ENCODE measurements around the gene MFSD8. TPM values are rescaled to one million over a fixed set of nuclear protein-coding genes. Genes with fewer than 3 reads are reported as not detected.
A peak's percentile ranks its signal among the peaks of the same experiment; 100 is the strongest.
"Not testable (repeated sequence)": the region's sequence is repeated elsewhere in the genome, so short reads cannot be mapped to it uniquely, and the experiment has no call there.

The MFSD8 gene, protein sequence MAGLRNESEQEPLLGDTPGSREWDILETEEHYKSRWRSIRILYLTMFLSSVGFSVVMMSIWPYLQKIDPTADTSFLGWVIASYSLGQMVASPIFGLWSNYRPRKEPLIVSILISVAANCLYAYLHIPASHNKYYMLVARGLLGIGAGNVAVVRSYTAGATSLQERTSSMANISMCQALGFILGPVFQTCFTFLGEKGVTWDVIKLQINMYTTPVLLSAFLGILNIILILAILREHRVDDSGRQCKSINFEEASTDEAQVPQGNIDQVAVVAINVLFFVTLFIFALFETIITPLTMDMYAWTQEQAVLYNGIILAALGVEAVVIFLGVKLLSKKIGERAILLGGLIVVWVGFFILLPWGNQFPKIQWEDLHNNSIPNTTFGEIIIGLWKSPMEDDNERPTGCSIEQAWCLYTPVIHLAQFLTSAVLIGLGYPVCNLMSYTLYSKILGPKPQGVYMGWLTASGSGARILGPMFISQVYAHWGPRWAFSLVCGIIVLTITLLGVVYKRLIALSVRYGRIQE
- 23.6 and 40.6 TPM in 2 replicates for total RNA-seq (2014; rRNA removed; shearing (Covaris generic))

DNA sequence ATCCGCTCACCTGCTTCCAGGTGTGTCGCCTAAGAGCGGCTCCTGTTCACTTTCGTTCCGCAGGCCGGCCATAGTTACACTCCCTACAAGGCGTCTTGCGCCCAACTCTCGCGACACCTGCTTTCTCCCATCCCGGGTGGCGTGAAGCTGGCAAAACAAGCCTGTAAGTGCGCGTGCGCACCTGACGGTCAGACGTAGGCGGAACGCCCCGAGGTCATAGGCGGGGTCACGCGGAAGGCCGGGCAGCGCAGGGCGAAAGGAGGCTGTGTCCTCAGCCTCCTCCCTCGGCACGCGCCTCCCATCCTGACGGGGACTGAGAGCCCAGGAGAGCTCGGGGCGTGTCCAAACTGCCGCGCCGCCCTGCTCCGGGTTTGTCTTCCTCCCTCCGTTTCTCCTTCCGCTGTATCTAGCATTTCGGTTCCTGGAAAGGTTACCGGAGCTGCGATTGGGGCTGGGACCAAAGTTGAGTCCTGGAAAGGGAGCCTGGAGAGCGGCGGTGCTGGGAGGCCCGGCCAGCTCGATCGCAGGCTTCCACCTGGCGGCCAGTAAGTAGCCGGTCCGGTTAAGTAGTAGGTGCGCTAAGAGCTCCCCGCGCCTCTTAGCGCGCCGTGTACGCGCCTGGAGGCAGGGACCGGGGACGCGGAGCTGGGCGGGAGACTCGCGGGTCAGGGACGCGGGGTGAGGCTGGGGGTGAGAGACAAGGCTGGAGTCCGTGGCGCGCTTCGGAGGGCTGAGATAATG is at the start of gene MFSD8, which contains the start of gene ABHD18:
TSS of gene MFSD8 (minus strand) at position 112 of the 741 bp plus-strand sequence. CDS start at position 72, 40 bp downstream.
TSS of gene ABHD18 (plus strand) at position 345 of the 741 bp plus-strand sequence. CDS start 17,550 bp downstream, outside the sequence.
- Histone ChIP-seq H3K27me3 (replicated peaks) (no peaks in the 10 kb centered on the region), H3K4me1 (replicated peaks) (peaks cover 5% of the 10 kb centered on the region), H3K9me3 (replicated peaks) (no peaks in the 10 kb centered on the region), H3K4me3 (peak within 1 kb of the TSS; percentile 77), H3K36me3 (peaks cover 14% of the 10 kb centered on the region), H3K27ac (peak within 1 kb of the TSS; percentile 41)
- DNase-seq (ENCODE audit: low read depth in 1 of 2, low spot score in 2 of 2) = peak; percentile 98 to 99

DNA sequence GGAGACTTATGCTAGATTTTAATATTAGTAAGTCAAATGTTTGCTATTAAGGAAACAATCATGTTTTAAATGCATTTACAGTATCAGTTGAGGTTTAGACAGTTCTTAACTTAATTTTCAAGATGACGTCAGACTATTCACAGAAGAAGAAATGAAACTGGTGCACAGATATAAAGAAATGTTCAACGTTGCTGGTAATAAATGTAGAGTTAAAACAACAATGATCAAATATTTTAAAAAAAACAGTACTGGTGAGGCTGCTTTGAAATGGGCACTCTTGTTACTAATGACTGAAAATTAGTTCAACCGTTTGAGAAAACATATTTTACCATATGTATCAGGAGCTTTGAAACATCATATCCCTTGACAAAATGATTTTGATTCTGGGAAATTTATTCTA is 44.5 kb upstream of the MFSD8 start:
- peaks cover 11% of the 10 kb centered on the region; the same call in 1 of the 2 replicates for H3K36me3 ChIP-seq
- no peaks in the 10 kb centered on the region for H3K4me1 ChIP-seq (replicated peaks)
- no peak overlapping the region for H3K4me3 ChIP-seq
- no peaks in the 10 kb centered on the region for H3K27me3 ChIP-seq (replicated peaks)
- DNase-seq (ENCODE audit: low read depth in 1 of 2, low spot score in 2 of 2) = no peak
- H3K9me3 ChIP-seq (replicated peaks) = no peaks in the 10 kb centered on the region
- H3K27ac ChIP-seq = no peak overlapping the region

DNA sequence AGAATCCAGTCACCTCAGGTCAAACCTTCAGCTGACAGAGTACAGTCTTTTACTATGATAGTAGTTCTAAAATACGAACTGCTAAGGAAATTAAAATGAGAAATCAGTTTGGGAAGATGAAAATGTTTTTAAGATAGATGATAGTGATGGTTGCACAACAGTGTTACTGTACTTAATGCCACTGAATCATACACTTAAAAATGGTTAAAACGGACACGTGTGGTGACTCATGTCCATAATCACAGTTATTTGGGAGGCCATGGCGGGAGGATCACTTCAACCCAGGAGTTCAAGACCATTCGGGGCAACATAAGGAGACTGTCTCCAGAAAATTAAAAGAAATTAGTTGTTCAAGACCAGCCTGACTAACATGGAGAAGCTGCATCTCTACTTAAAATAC is 41.6 kb upstream of the MFSD8 start:
- H3K4me3 ChIP-seq = no peak overlapping the region
- no peaks in the 10 kb centered on the region for H3K9me3 ChIP-seq (replicated peaks)
- no peak for DNase-seq (ENCODE audit: low read depth in 1 of 2, low spot score in 2 of 2)
- 0 out of 2 replicates have a peak, but pooled peaks cover 8% of the 10 kb centered on the region for H3K36me3 ChIP-seq
- H3K27ac ChIP-seq = no peak overlapping the region
- no peaks in the 10 kb centered on the region for H3K4me1 ChIP-seq (replicated peaks)
- H3K27me3 ChIP-seq (replicated peaks) = no peaks in the 10 kb centered on the region

DNA sequence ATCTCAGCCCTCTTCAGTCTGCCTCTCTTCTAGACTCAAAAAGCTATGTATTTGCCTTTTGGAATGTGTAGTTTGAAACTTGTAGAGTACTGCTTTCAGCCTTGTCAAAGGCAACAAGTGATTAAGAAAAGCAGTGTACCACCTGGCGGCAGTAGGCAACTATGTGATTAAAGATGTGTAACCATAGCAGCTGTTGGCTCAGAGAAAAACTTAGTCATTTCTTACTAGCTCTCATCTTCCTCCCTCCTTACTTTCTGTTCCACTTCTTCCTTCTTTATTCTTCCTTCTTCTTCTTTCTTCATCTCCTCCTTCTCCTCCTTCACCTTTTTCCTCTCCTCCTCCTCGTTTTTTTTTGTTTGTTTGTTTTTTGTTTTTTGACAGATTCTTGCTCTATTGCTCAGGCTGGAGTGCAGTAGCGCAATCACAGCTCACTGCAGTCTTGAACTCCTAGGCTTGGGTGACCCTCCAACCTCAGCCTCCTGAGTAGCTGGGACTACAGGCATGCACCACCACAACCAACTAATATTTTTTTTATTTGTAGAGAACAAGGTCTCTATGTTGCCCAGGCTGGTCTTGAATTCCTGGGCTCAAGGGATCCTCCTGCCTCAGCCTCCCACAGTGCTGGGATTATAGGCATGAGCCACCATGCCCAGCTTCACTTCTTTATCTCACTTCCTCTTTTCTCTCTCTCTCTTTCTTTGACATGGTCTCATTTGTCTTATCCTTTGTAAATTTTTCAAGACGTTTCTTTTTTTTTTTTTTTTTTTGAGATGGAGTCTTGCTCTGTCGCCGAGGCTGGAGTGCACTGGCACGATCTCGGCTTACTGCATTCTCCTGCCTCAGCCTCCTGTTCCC is 32.8 kb upstream of the MFSD8 start:
- DNase-seq (ENCODE audit: low read depth in 1 of 2, low spot score in 2 of 2) = no peak
- H3K27me3 ChIP-seq (replicated peaks) = no peaks in the 10 kb centered on the region

DNA sequence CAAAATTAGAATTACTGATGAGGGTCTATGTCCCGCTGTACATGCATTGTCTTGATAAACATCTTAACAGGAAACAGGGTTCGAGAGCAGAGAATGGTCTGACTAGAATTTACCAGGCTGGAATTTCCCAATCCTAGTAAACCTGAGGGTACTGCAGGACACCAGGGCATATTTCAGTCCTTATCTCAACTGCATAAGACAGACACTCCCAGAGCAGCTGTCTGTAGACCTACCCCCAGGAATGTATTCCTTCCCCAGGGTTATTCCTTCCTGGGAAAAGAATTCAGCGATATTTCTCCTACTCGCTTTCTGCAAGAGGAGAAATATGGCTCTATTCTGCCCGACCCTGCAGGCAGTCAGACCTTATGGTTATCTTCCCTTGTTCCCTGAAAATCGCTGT is 31.5 kb upstream of the MFSD8 start:
- H3K36me3 ChIP-seq; H3K4me1 ChIP-seq (replicated peaks); DNase-seq (ENCODE audit: low read depth in 1 of 2, low spot score in 2 of 2); H3K27ac ChIP-seq; H3K4me3 ChIP-seq; H3K9me3 ChIP-seq (replicated peaks); H3K27me3 ChIP-seq (replicated peaks): not testable (repeated sequence)

More for the DNA sequence above, 32.8 kb upstream of the MFSD8 start:
- H3K4me3 ChIP-seq = no peak overlapping the region
- peaks cover 1% of the 10 kb centered on the region; the same call in 1 of the 2 replicates for H3K36me3 ChIP-seq
- H3K27ac ChIP-seq = no peak overlapping the region
- no peaks in the 10 kb centered on the region for H3K4me1 ChIP-seq (replicated peaks)
- H3K9me3 ChIP-seq (replicated peaks) = no peaks in the 10 kb centered on the region

DNA sequence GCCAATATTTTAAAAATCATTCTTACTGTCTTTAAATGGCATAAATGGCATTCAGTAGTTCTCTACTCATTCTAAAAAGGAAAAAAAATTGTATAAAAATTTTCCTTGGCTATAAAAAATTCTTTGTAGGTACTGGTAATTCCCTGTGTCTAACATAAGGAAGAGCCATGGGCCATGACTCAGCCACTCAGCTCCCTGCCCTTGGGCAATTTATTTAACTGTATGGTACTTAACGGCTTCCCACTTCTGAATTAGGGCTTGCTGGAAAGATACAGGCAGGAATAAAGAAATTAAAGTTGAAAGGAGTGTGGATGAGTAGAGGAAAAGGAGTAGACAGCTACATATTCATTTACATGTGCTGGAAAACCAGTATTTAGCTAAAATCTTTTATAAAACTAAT is 30.8 kb upstream of the MFSD8 start:
- H3K9me3 ChIP-seq (replicated peaks) = no peaks in the 10 kb centered on the region
- H3K4me1 ChIP-seq (replicated peaks) = no peaks in the 10 kb centered on the region
- no peak overlapping the region for H3K4me3 ChIP-seq
- no peak overlapping the region for H3K27ac ChIP-seq
- no peaks in the 10 kb centered on the region; the same call in 1 of the 2 replicates for H3K36me3 ChIP-seq
- DNase-seq (ENCODE audit: low read depth in 1 of 2, low spot score in 2 of 2) = peak in 1 of 2 experiments; percentile 9
- no peaks in the 10 kb centered on the region for H3K27me3 ChIP-seq (replicated peaks)

DNA sequence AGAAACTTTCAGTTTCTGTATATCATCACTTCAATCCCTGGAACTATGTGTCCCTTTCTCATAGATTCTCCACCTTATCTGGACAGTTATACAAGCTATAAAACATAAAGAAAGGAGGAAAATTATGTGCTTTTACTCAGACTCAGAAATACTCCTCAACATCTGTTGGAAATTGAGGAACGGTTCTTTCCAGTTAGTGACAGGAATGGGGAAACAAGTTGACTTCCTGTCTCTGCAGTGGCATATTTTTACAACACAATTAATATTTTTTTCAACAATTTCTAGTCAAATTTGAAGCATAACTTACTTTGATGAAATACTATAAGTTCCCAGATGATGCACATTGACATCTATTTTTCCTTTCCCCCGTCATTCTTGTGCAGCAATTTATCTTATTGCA is 28.2 kb upstream of the MFSD8 start:
- Histone ChIP-seq H3K27ac (no peak overlapping the region), H3K27me3 (replicated peaks) (no peaks in the 10 kb centered on the region), H3K9me3 (replicated peaks) (no peaks in the 10 kb centered on the region), H3K4me3 (no peak overlapping the region), H3K4me1 (replicated peaks) (no peaks in the 10 kb centered on the region), H3K36me3 (peaks cover 6% of the 10 kb centered on the region)
- DNase-seq (ENCODE audit: low read depth in 1 of 2, low spot score in 2 of 2) = no peak

DNA sequence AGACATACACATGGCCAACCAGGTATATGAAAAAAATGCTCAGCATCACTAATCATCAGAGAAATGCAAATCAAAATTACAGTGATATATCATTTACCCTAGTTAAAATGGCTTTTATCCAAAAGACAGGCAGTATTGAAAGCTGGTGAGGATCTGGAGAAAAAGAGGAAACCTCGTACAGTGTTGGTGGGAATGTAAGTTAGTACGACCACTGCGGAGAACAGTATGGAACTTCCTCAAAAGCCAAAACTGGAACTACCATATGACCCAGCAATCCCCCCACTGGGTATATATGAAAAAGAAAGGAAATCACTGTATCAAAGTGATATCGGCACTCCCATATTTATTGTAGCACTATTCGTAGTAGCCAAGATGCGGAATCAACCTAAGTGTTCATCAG is 23.7 kb upstream of the MFSD8 start:
- no peak for DNase-seq (ENCODE audit: low read depth in 1 of 2, low spot score in 2 of 2)
- H3K27me3 ChIP-seq (replicated peaks) = no peaks in the 10 kb centered on the region
- H3K27ac ChIP-seq = no peak overlapping the region
- H3K9me3 ChIP-seq (replicated peaks) = no peaks in the 10 kb centered on the region
- H3K4me1 ChIP-seq (replicated peaks) = no peaks in the 10 kb centered on the region
- peaks cover 25% of the 10 kb centered on the region for H3K36me3 ChIP-seq
- H3K4me3 ChIP-seq = no peak overlapping the region

DNA sequence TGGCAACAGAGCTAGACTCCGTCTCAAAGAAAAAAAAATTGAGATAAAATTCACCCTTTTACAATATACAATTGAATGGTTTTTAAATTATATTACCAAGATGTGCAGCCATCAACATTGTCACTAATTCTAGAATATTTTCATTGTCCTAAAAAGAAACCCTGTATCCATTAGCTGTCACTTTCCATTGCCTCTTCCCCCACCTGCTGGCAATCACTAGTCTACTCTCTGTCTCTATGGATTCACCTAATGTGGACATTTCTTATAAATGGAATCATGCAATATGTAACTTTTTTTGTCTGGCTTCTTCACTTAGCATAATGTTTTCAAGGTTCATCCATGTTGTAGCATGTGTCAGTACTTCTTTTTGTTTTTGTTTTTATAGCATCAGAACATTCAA is 21.0 kb upstream of the MFSD8 start:
- Histone ChIP-seq H3K4me3 (no peak overlapping the region), H3K36me3 (peaks cover 25% of the 10 kb centered on the region), H3K27ac (no peak overlapping the region), H3K4me1 (replicated peaks) (no peaks in the 10 kb centered on the region), H3K27me3 (replicated peaks) (no peaks in the 10 kb centered on the region), H3K9me3 (replicated peaks) (no peaks in the 10 kb centered on the region)
- DNase-seq (ENCODE audit: low read depth in 1 of 2, low spot score in 2 of 2) = no peak

DNA sequence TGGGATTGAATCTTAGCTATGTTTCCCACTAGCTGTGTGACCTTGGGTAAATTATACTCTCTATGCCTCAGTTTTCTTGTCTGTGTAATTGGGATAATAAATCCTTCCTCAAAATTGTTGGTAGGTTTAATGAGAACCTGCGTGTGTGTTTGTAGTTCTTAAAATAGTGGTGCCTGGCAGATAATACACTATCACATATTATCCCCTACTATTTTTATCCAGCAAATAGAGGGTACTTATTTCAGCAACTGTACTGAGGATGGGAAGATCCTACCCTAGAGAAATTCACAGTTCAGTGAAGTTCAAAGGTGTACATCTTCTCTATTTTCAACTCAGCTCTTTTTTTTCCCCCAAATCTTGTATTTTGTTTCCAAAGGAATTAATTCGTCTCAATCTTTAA is 17.5 kb upstream of the MFSD8 start:
- H3K4me1 ChIP-seq (replicated peaks) = no peaks in the 10 kb centered on the region
- no peak for DNase-seq (ENCODE audit: low read depth in 1 of 2, low spot score in 2 of 2)
- no peak overlapping the region for H3K27ac ChIP-seq
- no peaks in the 10 kb centered on the region for H3K9me3 ChIP-seq (replicated peaks)
- H3K27me3 ChIP-seq (replicated peaks) = no peaks in the 10 kb centered on the region
- H3K36me3 ChIP-seq = peaks cover 19% of the 10 kb centered on the region
- H3K4me3 ChIP-seq = no peak overlapping the region

DNA sequence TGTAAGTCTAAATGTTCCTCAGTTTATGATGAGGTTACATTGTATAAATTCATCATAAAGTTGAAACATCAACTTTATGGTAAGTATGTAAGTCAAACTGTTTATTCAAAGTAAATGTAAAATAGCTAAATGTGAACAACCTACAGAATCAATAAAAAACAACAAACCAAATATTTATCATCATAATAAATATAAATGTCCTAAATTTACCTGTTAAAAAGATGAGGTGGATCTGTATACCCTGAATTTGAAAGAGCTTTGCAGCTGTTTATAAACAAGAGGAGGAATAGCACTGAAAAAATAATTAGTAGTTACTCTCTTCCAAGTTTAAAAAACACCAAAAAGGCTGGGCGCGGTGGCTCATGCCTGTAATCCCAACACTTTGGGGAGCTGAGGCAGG is 14.0 kb upstream of the MFSD8 start:
- Histone ChIP-seq H3K27ac (no peak overlapping the region), H3K4me3 (no peak overlapping the region), H3K36me3 (peaks cover 4% of the 10 kb centered on the region), H3K9me3 (replicated peaks) (no peaks in the 10 kb centered on the region), H3K27me3 (replicated peaks) (no peaks in the 10 kb centered on the region), H3K4me1 (replicated peaks) (no peaks in the 10 kb centered on the region)
- DNase-seq (ENCODE audit: low read depth in 1 of 2, low spot score in 2 of 2) = no peak

DNA sequence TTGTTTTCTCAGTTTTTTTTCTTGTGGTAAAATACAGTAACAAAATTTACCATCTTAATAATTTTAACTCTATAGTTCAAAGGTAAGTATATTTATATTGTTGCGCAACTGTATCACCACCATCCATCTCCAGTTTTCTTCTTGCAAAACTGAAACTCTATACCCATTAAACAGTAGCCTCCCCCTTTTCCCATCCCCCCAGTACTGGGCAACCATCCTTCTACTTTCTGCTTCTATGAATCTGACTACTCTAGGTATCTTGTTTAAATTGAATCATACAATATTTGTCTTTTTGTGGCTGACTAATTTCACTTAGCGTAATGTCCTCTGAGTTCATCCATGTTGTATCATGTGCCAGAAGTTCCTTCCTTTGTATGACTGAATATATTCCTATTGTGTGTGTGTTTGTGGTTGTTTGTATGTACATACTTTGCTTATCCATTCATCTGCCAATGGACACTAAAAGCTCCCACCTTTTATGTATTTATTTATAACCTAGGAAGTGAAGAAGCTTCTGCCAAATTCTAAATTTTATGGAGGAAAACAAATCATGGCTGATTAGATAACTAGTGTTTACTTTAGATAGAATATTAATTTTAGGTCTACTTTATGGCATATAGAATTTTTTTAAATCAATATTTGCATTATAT is 10.3 kb upstream of the MFSD8 start:
- DNase-seq (ENCODE audit: low read depth in 1 of 2, low spot score in 2 of 2) = no peak
- H3K4me3 ChIP-seq = no peak overlapping the region
- H3K27ac ChIP-seq = no peak overlapping the region
- H3K9me3 ChIP-seq (replicated peaks) = no peaks in the 10 kb centered on the region
- no peaks in the 10 kb centered on the region for H3K4me1 ChIP-seq (replicated peaks)
- peaks cover 7% of the 10 kb centered on the region for H3K36me3 ChIP-seq
- no peaks in the 10 kb centered on the region for H3K27me3 ChIP-seq (replicated peaks)

DNA sequence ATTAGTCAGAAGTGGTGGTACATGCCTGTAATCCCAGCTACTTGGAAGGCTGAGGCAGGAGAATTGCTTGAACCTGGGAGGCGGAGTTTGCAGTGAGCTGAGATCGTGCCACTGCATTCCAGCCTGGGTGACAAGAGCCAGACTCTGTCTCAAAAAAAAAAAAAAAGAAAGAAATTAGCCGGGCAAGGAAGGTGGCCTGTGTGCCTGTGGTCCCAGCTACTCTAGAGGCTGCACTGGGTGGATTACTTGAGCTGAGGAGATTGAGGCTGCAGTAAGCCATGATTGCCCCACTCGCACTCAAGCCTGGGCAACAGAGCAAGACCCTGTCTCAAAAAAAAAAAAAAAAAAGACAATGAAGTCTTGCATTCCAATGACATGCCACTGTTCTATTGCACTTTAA is 6.0 kb upstream of the MFSD8 start:
- not testable (repeated sequence) for H3K4me3 ChIP-seq; H3K27me3 ChIP-seq (replicated peaks); H3K4me1 ChIP-seq (replicated peaks); H3K9me3 ChIP-seq (replicated peaks); DNase-seq (ENCODE audit: low read depth in 1 of 2, low spot score in 2 of 2); H3K27ac ChIP-seq
- peaks cover 11% of the 10 kb centered on the region for H3K36me3 ChIP-seq
